ENCODE measurements around the gene BCL2.

BCL2 gene

DNA sequence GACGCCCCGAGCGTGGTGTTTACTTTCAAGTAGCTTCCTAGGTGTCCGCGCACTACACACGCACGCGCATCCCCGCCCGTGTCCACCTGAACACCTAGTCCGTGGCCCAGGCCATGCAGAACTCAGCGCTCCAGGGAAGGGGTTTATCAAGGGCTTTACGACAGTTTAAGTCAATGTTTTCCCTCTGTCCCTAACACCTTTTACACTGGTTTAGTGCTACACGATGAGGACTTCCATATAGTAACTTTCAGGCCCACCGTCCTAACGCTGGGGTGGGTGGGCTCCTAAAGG is 1.4 kb upstream of the BCL2 start:
- no peak for DNase-seq
- H3K27ac ChIP-seq (ENCODE audit: insufficient read depth in 1 of 2, low read depth in 1 of 2, low read length in 2 of 2, poor library complexity in 1 of 2, severe bottlenecking in 2 of 2) = peak overlapping the region; percentile 74 to 86
- no peaks in the 10 kb centered on the region for H3K9me3 ChIP-seq (ENCODE audit: control extremely low read depth in 1 of 5, control insufficient read depth in 4 of 5, insufficient read depth in 2 of 5, low read depth in 1 of 5, low read length in 4 of 5)
- POLR2A ChIA-PET = no interaction called here
- no peaks in the 10 kb centered on the region for H3K27me3 ChIP-seq (replicated peaks in 2 of 5; ENCODE audit: control insufficient read depth in 4 of 5, insufficient read depth in 5 of 5, low read length in 4 of 5)
- H3K4me3 ChIP-seq (ENCODE audit: control insufficient read depth in 1 of 7, extremely low read depth in 1 of 7, insufficient read depth in 4 of 7, low read depth in 2 of 7, low read length in 6 of 7) = peak overlapping the region; percentile 37 to 97 (median 77)
- peaks cover 12 to 48% (median 42%) of the 10 kb centered on the region in 4 experiments for H3K4me1 ChIP-seq (ENCODE audit: control extremely low read depth in 1 of 4, control insufficient read depth in 4 of 4, insufficient read depth in 4 of 4, low read length in 3 of 4)
- CTCF ChIA-PET = interaction anchor here (0.5 to 8.1 kb wide), 5 partner anchors 9 to 314 kb away, joined by 3 to 120 read pairs (median 4); no protein-coding TSS in a partner anchor
- 12% methylated on average over 16 of the region's 16 CpGs for WGBS (ENCODE audit: insufficient coverage)
- H3K36me3 ChIP-seq (ENCODE audit: control insufficient read depth in 4 of 4, insufficient read depth in 4 of 4, low read length in 3 of 4) = no peaks in the 10 kb centered on the region

DNA sequence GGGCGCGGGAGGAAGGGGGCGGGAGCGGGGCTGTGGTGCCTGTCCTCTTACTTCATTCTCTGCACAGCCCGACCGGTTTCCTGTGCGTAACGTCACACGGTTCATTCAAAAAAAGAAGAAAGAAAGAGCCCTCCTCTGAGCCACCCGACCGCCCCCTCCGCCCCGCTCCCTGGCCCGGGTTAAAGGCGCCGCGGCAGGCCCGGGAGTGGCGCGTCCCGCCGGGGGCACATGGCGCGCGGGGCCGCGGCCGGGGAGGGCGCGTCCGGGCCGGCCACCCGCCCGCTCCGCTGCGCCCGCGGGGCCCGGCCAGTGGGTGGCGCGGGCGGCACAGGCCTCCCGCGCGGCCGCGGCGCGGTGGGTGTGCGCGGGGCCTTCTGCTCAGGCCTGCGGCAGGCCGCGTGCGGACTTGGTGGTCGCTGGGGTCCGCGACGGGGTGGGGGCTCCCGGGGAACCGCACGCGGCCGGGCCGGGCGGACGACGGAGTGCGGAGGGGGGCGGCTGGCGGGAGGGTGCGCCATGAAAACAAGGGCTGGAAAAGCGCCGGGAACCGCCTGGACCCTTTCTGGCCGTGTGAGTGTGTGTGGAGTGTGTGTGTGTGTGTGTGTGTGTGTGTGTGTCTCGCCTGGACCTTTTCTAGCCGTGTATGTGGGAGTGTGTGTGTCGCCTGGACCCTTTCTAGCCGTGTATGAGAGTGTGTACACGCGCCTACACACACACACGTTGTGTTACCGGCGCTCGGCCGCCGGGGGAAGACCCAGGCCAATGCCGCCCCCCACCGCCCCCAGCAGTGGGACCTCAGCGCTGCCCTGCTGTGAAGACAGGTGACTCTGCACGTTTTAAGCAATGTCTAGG is 780 bp upstream of the BCL2 start:
- under 1% methylated on average over 56 of the region's 92 CpGs for WGBS (ENCODE audit: insufficient coverage)
- Histone ChIP-seq H3K4me1 (ENCODE audit: control extremely low read depth in 1 of 4, control insufficient read depth in 4 of 4, insufficient read depth in 4 of 4, low read length in 3 of 4) (peaks cover 18 to 53% (median 44%) of the 10 kb centered on the region in 4 experiments), H3K4me3 (ENCODE audit: control insufficient read depth in 1 of 7, extremely low read depth in 1 of 7, insufficient read depth in 4 of 7, low read depth in 2 of 7, low read length in 6 of 7) (peak overlapping the region; percentile 37 to 97 (median 77)), H3K9me3 (ENCODE audit: control extremely low read depth in 1 of 5, control insufficient read depth in 4 of 5, insufficient read depth in 2 of 5, low read depth in 1 of 5, low read length in 4 of 5) (no peaks in the 10 kb centered on the region), H3K36me3 (ENCODE audit: control insufficient read depth in 4 of 4, insufficient read depth in 4 of 4, low read length in 3 of 4) (no peaks in the 10 kb centered on the region), H3K27me3 (replicated peaks in 2 of 5; ENCODE audit: control insufficient read depth in 4 of 5, insufficient read depth in 5 of 5, low read length in 4 of 5) (no peaks in the 10 kb centered on the region), H3K27ac (ENCODE audit: insufficient read depth in 1 of 2, low read depth in 1 of 2, low read length in 2 of 2, poor library complexity in 1 of 2, severe bottlenecking in 2 of 2) (peak overlapping the region; percentile 74 to 86)
- DNase-seq = peak; percentile 91 to 96 (median 95)
- POLR2A ChIA-PET = no interaction called here
- CTCF ChIA-PET = interaction anchor here (0.5 to 8.1 kb wide), 10 partner anchors 10 to 314 kb away, joined by 3 to 120 read pairs (median 10); no protein-coding TSS in a partner anchor

DNA sequence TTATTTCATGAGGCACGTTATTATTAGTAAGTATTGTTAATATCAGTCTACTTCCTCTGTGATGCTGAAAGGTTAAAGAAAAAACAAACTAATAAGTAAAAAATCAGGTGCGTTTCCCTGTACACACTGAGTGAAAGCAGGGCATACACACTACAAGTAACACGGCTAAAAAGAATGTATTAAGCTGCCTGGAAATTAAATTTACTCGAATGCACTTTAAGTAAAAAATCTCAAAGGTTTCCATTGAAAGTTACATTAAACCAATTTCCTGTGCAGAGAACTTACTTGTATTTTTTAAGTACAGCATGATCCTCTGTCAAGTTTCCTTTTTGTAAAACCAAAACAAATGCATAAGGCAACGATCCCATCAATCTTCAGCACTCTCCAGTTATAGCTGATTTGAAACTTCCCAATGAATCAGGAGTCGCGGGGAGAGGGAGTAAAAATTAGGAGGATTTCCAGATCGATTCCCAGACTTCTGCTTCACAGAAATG is 633 bp downstream of the BCL2 start:
- POLR2A ChIA-PET = no interaction called here

DNA sequence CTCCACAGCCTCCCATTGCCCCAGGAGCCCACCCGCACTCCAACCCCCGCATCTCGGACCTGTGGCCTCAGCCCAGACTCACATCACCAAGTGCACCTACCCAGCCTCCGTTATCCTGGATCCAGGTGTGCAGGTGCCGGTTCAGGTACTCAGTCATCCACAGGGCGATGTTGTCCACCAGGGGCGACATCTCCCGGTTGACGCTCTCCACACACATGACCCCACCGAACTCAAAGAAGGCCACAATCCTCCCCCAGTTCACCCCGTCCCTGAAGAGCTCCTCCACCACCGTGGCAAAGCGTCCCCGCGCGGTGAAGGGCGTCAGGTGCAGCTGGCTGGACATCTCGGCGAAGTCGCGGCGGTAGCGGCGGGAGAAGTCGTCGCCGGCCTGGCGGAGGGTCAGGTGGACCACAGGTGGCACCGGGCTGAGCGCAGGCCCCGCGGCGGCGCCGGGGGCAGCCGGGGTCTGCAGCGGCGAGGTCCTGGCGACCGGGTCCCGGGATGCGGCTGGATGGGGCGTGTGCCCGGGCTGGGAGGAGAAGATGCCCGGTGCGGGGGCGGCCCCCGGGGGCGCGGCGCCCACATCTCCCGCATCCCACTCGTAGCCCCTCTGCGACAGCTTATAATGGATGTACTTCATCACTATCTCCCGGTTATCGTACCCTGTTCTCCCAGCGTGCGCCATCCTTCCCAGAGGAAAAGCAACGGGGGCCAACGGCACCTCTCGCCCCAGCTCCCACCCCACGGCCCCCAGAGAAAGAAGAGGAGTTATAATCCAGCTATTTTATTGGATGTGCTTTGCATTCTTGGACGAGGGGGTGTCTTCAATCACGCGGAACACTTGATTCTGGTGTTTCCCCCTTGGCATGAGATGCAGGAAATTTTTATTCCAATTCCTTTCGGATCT is 1.3 kb downstream of the BCL2 start:
- ChIA-PET CTCF (interaction anchor here (0.7 to 3.9 kb wide), 29 partner anchors 9 to 301 kb away, joined by 3 to 23 read pairs (median 4); no protein-coding TSS in a partner anchor), POLR2A (no interaction called here)
- peak overlapping the region in 1 of 2 experiments; percentile 76 for H3K27ac ChIP-seq (ENCODE audit: insufficient read depth in 1 of 2, low read depth in 1 of 2, low read length in 2 of 2, poor library complexity in 1 of 2, severe bottlenecking in 2 of 2)
- WGBS (ENCODE audit: insufficient coverage) = 11% methylated on average over 49 of the region's 66 CpGs
- peaks cover 25 to 70% (median 54%) of the 10 kb centered on the region in 4 experiments for H3K4me1 ChIP-seq (ENCODE audit: control extremely low read depth in 1 of 4, control insufficient read depth in 4 of 4, insufficient read depth in 4 of 4, low read length in 3 of 4)
- H3K9me3 ChIP-seq (ENCODE audit: control extremely low read depth in 1 of 5, control insufficient read depth in 4 of 5, insufficient read depth in 2 of 5, low read depth in 1 of 5, low read length in 4 of 5) = no peaks in the 10 kb centered on the region
- peak overlapping the region; percentile 57 to 97 (median 89) for H3K4me3 ChIP-seq (ENCODE audit: control insufficient read depth in 1 of 7, extremely low read depth in 1 of 7, insufficient read depth in 4 of 7, low read depth in 2 of 7, low read length in 6 of 7)
- H3K36me3 ChIP-seq (ENCODE audit: control insufficient read depth in 4 of 4, insufficient read depth in 4 of 4, low read length in 3 of 4) = no peaks in the 10 kb centered on the region
- peak; percentile 66 to 83 (median 80) for DNase-seq
- no peaks in the 10 kb centered on the region for H3K27me3 ChIP-seq (replicated peaks in 2 of 5; ENCODE audit: control insufficient read depth in 4 of 5, insufficient read depth in 5 of 5, low read length in 4 of 5)

More for the DNA sequence above, 633 bp downstream of the BCL2 start:
- Histone ChIP-seq H3K27ac (ENCODE audit: insufficient read depth in 1 of 2, low read depth in 1 of 2, low read length in 2 of 2, poor library complexity in 1 of 2, severe bottlenecking in 2 of 2) (peak overlapping the region in 1 of 2 experiments; percentile 76), H3K4me1 (ENCODE audit: control extremely low read depth in 1 of 4, control insufficient read depth in 4 of 4, insufficient read depth in 4 of 4, low read length in 3 of 4) (peaks cover 22 to 67% (median 54%) of the 10 kb centered on the region in 4 experiments), H3K9me3 (ENCODE audit: control extremely low read depth in 1 of 5, control insufficient read depth in 4 of 5, insufficient read depth in 2 of 5, low read depth in 1 of 5, low read length in 4 of 5) (no peaks in the 10 kb centered on the region), H3K27me3 (replicated peaks in 2 of 5; ENCODE audit: control insufficient read depth in 4 of 5, insufficient read depth in 5 of 5, low read length in 4 of 5) (no peaks in the 10 kb centered on the region), H3K4me3 (ENCODE audit: control insufficient read depth in 1 of 7, extremely low read depth in 1 of 7, insufficient read depth in 4 of 7, low read depth in 2 of 7, low read length in 6 of 7) (peak overlapping the region; percentile 77 to 97 (median 89)), H3K36me3 (ENCODE audit: control insufficient read depth in 4 of 4, insufficient read depth in 4 of 4, low read length in 3 of 4) (no peaks in the 10 kb centered on the region)
- WGBS (ENCODE audit: insufficient coverage) = 0% methylated on average over 2 of the region's 8 CpGs
- CTCF ChIA-PET = interaction anchor here (0.8 to 3.9 kb wide), 18 partner anchors 8 to 302 kb away, joined by 3 to 23 read pairs (median 5); no protein-coding TSS in a partner anchor
- no peak for DNase-seq

DNA sequence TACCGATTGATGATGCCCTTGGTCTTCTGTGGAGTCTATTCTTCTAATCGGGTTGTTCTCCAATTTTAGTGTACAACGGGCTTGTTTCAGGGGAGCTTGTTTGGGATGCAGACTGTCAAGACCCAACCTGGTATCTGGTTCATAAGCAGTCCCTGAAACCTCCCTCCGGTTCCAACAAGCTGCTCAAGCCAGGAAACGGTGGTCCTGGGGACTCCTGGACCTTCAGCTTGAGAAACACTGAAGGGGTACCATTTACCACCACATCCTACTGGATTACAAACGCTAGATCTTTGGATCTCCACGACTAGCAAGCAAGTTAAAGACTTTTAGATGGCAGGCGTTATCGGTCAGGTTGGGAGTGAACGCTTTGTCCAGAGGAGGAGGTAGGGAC is 2.0 kb downstream of the BCL2 start:
- H3K27me3 ChIP-seq (replicated peaks in 2 of 5; ENCODE audit: control insufficient read depth in 4 of 5, insufficient read depth in 5 of 5, low read length in 4 of 5) = no peaks in the 10 kb centered on the region
- H3K4me3 ChIP-seq (ENCODE audit: control insufficient read depth in 1 of 7, extremely low read depth in 1 of 7, insufficient read depth in 4 of 7, low read depth in 2 of 7, low read length in 6 of 7) = peak overlapping the region in 6 of 7 experiments; percentile 77 to 97 (median 90)
- H3K9me3 ChIP-seq (ENCODE audit: control extremely low read depth in 1 of 5, control insufficient read depth in 4 of 5, insufficient read depth in 2 of 5, low read depth in 1 of 5, low read length in 4 of 5) = no peaks in the 10 kb centered on the region
- peaks cover 25 to 66% (median 50%) of the 10 kb centered on the region in 4 experiments for H3K4me1 ChIP-seq (ENCODE audit: control extremely low read depth in 1 of 4, control insufficient read depth in 4 of 4, insufficient read depth in 4 of 4, low read length in 3 of 4)
- no peak for DNase-seq
- no peaks in the 10 kb centered on the region for H3K36me3 ChIP-seq (ENCODE audit: control insufficient read depth in 4 of 4, insufficient read depth in 4 of 4, low read length in 3 of 4)
- ChIA-PET CTCF (interaction anchor here (0.7 to 3.9 kb wide), 24 partner anchors 9 to 300 kb away, joined by 3 to 23 read pairs (median 4); no protein-coding TSS in a partner anchor), POLR2A (no interaction called here)
- WGBS (ENCODE audit: insufficient coverage) = 91% methylated on average over 10 of the region's 10 CpGs
- H3K27ac ChIP-seq (ENCODE audit: insufficient read depth in 1 of 2, low read depth in 1 of 2, low read length in 2 of 2, poor library complexity in 1 of 2, severe bottlenecking in 2 of 2) = no peak overlapping the region

DNA sequence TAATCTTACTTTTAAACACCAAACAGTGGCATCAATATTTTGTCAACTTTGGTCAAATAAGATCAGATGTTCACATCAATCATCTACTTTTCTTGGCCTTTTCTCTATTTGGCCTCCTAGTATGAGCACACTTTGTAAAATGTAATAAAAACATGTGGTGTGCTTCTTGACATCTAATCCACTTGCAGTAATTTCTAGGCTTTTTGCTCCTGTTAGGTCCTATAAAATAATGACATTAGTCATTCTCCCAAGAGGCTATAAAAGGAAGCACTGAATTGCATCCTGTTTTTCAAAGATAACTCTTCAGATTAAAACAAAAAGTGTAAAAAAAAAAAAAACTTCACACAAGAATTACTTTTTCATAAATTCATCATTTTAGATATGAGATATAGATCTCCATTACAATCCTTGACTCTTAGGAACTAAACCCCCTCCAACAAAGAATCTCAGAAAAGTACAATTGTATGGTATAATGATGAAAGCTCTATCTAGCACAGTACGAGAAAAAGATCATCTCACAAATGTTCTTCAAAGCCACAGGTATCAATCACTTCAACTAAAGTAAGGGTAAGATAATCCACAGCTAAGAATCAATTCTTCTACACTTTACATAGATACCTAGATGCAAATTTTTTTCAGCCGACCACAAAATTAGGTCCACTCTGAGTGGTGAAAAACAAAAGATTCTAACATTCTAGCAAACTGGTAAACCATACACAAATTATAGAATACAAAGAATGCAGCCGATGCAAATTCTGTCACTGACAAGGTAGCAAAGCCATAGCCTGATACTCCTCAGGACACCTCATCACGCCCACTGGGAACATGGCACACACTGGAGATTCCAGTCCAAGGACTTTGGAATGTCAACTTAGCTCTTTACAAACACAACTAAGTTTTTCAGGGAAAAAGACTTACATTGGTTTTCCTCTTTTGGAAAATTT is 2.7 kb downstream of the BCL2 start:
- no peak overlapping the region for H3K27ac ChIP-seq (ENCODE audit: insufficient read depth in 1 of 2, low read depth in 1 of 2, low read length in 2 of 2, poor library complexity in 1 of 2, severe bottlenecking in 2 of 2)
- peak overlapping the region in 5 of 7 experiments; percentile 82 to 97 (median 91) for H3K4me3 ChIP-seq (ENCODE audit: control insufficient read depth in 1 of 7, extremely low read depth in 1 of 7, insufficient read depth in 4 of 7, low read depth in 2 of 7, low read length in 6 of 7)
- no peaks in the 10 kb centered on the region for H3K27me3 ChIP-seq (replicated peaks in 2 of 5; ENCODE audit: control insufficient read depth in 4 of 5, insufficient read depth in 5 of 5, low read length in 4 of 5)
- ChIA-PET POLR2A (interaction anchor here (0.6 kb wide), 1 partner anchor 21 kb away, joined by 6 read pairs; no protein-coding TSS in a partner anchor), CTCF (interaction anchor here (0.7 to 3.9 kb wide), 17 partner anchors 10 to 300 kb away, joined by 3 to 23 read pairs (median 6); no protein-coding TSS in a partner anchor)
- no peaks in the 10 kb centered on the region for H3K9me3 ChIP-seq (ENCODE audit: control extremely low read depth in 1 of 5, control insufficient read depth in 4 of 5, insufficient read depth in 2 of 5, low read depth in 1 of 5, low read length in 4 of 5)
- H3K4me1 ChIP-seq (ENCODE audit: control extremely low read depth in 1 of 4, control insufficient read depth in 4 of 4, insufficient read depth in 4 of 4, low read length in 3 of 4) = peaks cover 25 to 63% (median 47%) of the 10 kb centered on the region in 4 experiments
- DNase-seq = peak in 1 of 3 donors; percentile 42
- WGBS (ENCODE audit: insufficient coverage) = 86% methylated on average over 3 of the region's 4 CpGs
- no peaks in the 10 kb centered on the region for H3K36me3 ChIP-seq (ENCODE audit: control insufficient read depth in 4 of 4, insufficient read depth in 4 of 4, low read length in 3 of 4)

All from common myeloid progenitor, CD34-positive (primary cell).